Kidney (tissue), 14 donors: ENCODE measurements around the gene KLK3. TPM values are rescaled to one million over a fixed set of nuclear protein-coding genes. Genes with fewer than 3 reads are reported as not detected.

Experiments used
- DNase-seq, 5 donors: peaks; one replicate each; pipeline ENCODE4 v3.0.0-alpha.2; 2013 to 2020
- FAIRE-seq: peaks from 2 replicates; lab custom pipeline; 2012; peaks lifted over from hg19 to GRCh38; lab: Jason Lieb, UNC
- H3K27ac ChIP-seq, 2 donors: one replicate each; pipeline ENCODE4 v1.7.0; 2013; ENCODE audit warnings: low read depth in 2 of 2, low read length in 2 of 2, inconsistent platforms in 1 of 2
- H3K27me3 ChIP-seq: one replicate; pipeline ENCODE4 v1.7.1; 2013; ENCODE audit warnings: low read length, inconsistent platforms; ENCODE audit not compliant: control insufficient read depth, insufficient read depth
- H3K36me3 ChIP-seq, 3 donors: one replicate each; pipeline versions ENCODE4 v1.7.0 to v1.7.1; 2013; ENCODE audit warnings: low read length in 3 of 3, control low read depth in 1 of 3, inconsistent platforms in 1 of 3; ENCODE audit not compliant: insufficient read depth in 3 of 3, control insufficient read depth in 2 of 3
- H3K4me1 ChIP-seq, 3 donors: one replicate each; pipeline versions ENCODE4 v1.7.0 to v1.7.1; 2013; ENCODE audit warnings: low read length in 3 of 3, inconsistent platforms in 1 of 3, low read depth in 1 of 3; ENCODE audit not compliant: control insufficient read depth in 2 of 3, insufficient read depth in 2 of 3
- H3K4me3 ChIP-seq, 3 donors: one replicate each; pipeline versions ENCODE4 v1.7.0 to v1.8.1; 2013; ENCODE audit warnings: low read length in 3 of 3, control low read depth in 1 of 3, inconsistent platforms in 1 of 3
- H3K9ac ChIP-seq, 3 donors: one replicate each; pipeline versions ENCODE4 v1.7.0 to v1.7.1; 2013; ENCODE audit warnings: low read length in 3 of 3, control low read depth in 1 of 3, inconsistent platforms in 1 of 3
- H3K9me3 ChIP-seq, 3 donors: one replicate each; pipeline versions ENCODE4 v1.7.0 to v1.7.1; 2013; ENCODE audit warnings: low read length in 3 of 3, control low read depth in 1 of 3, inconsistent platforms in 1 of 3; ENCODE audit not compliant: control insufficient read depth in 2 of 3, insufficient read depth in 1 of 3
- intact Hi-C: fragments of 100-400 bp; cut with DNase I; formaldehyde crosslinking; loops from one replicate; pipeline ENCODE4 v1.11.1; 2022
- polyA plus RNA-seq: library from polyadenylated mRNA; stranded (reverse); fragments of 350-450 nt; fragmentation: Illumina TruSeq; extraction: RNeasy Lipid Tissue Mini Kit (QIAGEN cat#74804); gene quantifications from one replicate; pipeline ENCODE4 v1.2.3, GENCODE V29; 2014; ENCODE audit warnings: low read depth, low replicate concordance; ENCODE audit not compliant: insufficient read depth
- total RNA-seq: library from RNA; stranded (reverse); fragmentation: NEBNext Ultra II Directional; extraction: Animal tissue kit (Norgen Biotek cat#: 25700); gene quantifications from one replicate; pipeline ENCODE4 v1.2.1, GENCODE V29; 2021
- TF ChIP-seq, protein P1 (sequence below): IDR thresholded peaks from 3 replicates; pipeline ENCODE4 v1.5.1; 2012; ENCODE audit warnings: mild to moderate bottlenecking, moderate library complexity, borderline replicate concordance; ENCODE audit not compliant: insufficient read depth; ENCODE audit errors: extremely low read depth
- donor health status: control.
- donor health status: control.
- donor health status: control.
- donor health status: control.
- donor health status: control.
- donor health status: DM: yes; HTN: yes; CAD: no.
- donor health status: Normal renal cell carcinoma (clear cell type).

KLK3 gene
- total and polyA plus RNA-seq, 2 donors from 2014 or later: 1.6 TPM; not detected in 1

DNA sequence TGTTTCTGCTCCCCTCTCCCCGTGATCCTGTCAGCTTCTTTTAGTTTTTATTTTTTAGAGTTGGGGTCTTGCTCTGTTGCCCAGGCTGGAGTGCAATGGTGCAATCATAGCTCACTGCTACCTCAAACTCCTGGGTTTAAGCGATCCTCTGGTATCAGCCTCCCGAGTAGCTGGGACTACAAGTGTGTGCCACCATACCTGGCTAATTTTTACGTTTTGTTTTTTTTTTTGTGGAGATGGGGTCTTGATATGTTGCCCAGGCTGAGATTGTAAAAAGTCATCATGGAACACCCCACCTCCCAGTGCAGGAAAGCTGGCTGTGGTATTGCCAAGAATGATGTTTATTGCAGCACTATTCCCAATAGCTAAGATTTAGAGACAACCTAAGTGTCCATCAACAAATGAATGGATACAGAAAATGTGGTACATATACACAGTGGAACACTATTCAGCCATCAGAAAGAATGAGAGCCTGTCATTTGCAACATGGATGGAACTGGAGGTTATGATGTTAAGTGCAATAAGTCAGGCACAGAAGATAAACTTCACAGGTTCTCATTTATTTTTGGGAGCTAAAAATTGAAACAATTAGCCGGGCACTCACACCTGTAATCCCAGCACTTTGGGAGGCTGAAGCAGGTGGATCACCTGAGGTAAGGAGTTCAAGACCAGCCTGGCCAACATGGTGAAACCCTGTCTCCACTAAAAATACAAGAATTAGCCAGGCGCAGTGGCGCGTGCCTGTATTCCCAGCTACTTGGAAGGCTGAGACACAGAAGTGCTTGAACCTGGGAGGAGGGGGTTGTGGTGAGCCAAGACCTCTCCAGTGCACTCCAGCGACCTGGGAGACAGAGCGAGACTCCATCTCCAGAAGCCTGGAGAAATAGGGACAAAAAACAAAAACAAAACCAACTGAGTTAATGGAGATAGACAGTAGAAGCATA is 14.7 kb upstream of the KLK3 start:
- intact Hi-C loops: no loop called here
- Histone ChIP-seq H3K9ac (no peak overlapping the region), H3K4me1 (peaks cover 0 to 11% (median 0%) of the 10 kb centered on the region in 3 donors), H3K27me3 (no peaks in the 10 kb centered on the region), H3K9me3 (no peaks in the 10 kb centered on the region), H3K4me3 (no peak overlapping the region), H3K27ac (no peak overlapping the region), H3K36me3 (no peaks in the 10 kb centered on the region)
- DNase-seq (no peak), FAIRE-seq (no peak)
- TF ChIP-seq, protein P1, sequence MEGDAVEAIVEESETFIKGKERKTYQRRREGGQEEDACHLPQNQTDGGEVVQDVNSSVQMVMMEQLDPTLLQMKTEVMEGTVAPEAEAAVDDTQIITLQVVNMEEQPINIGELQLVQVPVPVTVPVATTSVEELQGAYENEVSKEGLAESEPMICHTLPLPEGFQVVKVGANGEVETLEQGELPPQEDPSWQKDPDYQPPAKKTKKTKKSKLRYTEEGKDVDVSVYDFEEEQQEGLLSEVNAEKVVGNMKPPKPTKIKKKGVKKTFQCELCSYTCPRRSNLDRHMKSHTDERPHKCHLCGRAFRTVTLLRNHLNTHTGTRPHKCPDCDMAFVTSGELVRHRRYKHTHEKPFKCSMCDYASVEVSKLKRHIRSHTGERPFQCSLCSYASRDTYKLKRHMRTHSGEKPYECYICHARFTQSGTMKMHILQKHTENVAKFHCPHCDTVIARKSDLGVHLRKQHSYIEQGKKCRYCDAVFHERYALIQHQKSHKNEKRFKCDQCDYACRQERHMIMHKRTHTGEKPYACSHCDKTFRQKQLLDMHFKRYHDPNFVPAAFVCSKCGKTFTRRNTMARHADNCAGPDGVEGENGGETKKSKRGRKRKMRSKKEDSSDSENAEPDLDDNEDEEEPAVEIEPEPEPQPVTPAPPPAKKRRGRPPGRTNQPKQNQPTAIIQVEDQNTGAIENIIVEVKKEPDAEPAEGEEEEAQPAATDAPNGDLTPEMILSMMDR: no peak

DNA sequence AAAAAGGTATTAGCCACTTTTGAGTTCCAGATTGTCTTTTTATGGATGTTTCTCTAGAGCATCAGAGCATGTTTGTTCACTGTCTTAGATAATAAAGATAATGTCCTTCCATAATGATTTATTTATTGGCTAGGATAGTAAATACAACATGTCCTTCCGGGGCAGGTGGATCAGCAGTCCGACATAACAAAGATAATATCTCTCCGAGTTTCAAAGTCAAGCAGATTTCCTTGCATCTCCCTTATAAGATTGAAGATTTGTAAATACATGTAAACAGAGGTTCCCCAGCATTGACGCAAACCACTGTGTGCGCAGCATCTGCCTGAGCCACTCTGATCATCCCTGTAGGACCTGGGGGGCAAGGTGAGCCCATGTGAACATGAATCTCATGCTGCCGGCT is 12.6 kb upstream of the KLK3 start:
- peaks cover 0 to 2% (median 0%) of the 10 kb centered on the region in 3 donors for H3K4me1 ChIP-seq
- H3K9me3 ChIP-seq: no peaks in the 10 kb centered on the region
- TF ChIP-seq, protein P1: no peak
- no peaks in the 10 kb centered on the region for H3K27me3 ChIP-seq
- FAIRE-seq: no peak
- no peak overlapping the region for H3K27ac ChIP-seq
- H3K9ac ChIP-seq: no peak overlapping the region
- no peaks in the 10 kb centered on the region for H3K36me3 ChIP-seq
- H3K4me3 ChIP-seq: no peak overlapping the region
- no peak for DNase-seq
- intact Hi-C loops: no loop called here

DNA sequence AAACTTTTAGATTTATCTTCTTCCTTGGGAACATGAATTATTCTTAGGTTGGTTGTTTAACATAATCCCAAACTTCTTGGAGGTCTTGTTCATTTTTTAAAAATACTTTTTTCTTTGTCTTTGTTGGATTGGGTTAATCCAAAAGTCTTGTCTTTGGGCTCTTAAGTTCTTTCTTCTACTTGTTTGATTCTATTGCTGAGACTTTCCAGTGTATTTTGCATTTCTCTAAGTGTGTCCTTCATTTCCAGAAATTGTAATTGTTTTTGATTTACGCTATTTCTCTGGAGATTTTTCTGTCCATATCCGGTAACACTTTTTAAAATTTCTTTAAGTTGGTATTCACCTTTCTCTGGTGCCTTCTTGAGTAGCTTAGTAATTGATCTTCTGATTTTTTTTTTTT is 11.5 kb upstream of the KLK3 start:
- H3K27me3 ChIP-seq: no peaks in the 10 kb centered on the region
- DNase-seq (no peak), FAIRE-seq (no peak)
- no peak overlapping the region for H3K4me3 ChIP-seq
- intact Hi-C loops: no loop called here
- no peaks in the 10 kb centered on the region for H3K9me3 ChIP-seq
- H3K36me3 ChIP-seq: no peaks in the 10 kb centered on the region
- H3K4me1 ChIP-seq: no peaks in the 10 kb centered on the region
- TF ChIP-seq, protein P1: no peak
- H3K27ac ChIP-seq: no peak overlapping the region
- H3K9ac ChIP-seq: no peak overlapping the region
